Heart right ventricle (tissue), 16 donors: ENCODE data around the gene U2AF2. TPM values are rescaled to one million over a fixed set of nuclear protein-coding genes. Genes with fewer than 3 reads are reported as not detected.

Experiments
- ATAC-seq, 8 donors: fragments of 200-7000 bp; cut with Tn5 transposase; one replicate each; pipeline ENCODE4 v1.9.1; 2020; ENCODE audit warnings: mild to moderate bottlenecking in 8 of 8, moderate library complexity in 8 of 8, moderate number of reproducible peaks in 1 of 8
- DNase-seq, 2 donors: peaks; one replicate each; pipeline ENCODE4 v3.0.0-alpha.2; 2020
- H3K27ac ChIP-seq, 10 donors: fragments of 200-600 bp; sonication (generic) in 2 of 10; one replicate each; pipeline versions ENCODE4 v1.5.0 to v1.8.0; 2020 to 2022; ENCODE audit warnings: mild to moderate bottlenecking in 3 of 10
- H3K27me3 ChIP-seq, 7 donors: fragments of 200-600 bp; one replicate each; pipeline ENCODE4 v1.8.0; 2021 to 2022; ENCODE audit warnings: mild to moderate bottlenecking in 2 of 7
- H3K36me3 ChIP-seq, 9 donors: fragments of 200-600 bp; sonication (generic) in 1 of 9; one replicate each; pipeline versions ENCODE4 v1.5.0 to v1.8.0; 2020 to 2022; ENCODE audit warnings: mild to moderate bottlenecking in 2 of 9
- H3K4me1 ChIP-seq, 9 donors: fragments of 200-600 bp; sonication (generic) in 1 of 9; one replicate each; pipeline versions ENCODE4 v1.5.0 to v1.8.0; 2020 to 2022; ENCODE audit warnings: mild to moderate bottlenecking in 4 of 9
- H3K4me3 ChIP-seq, 10 donors: fragments of 200-600 bp; sonication (generic) in 2 of 10; one replicate each; pipeline versions ENCODE4 v1.5.0 to v1.8.0; 2020 to 2022; ENCODE audit warnings: mild to moderate bottlenecking in 7 of 10, moderate library complexity in 2 of 10
- H3K9me3 ChIP-seq, 11 donors: fragments of 200-600 bp in 10 of 11; sonication (generic) in 2 of 11; one replicate each; pipeline versions ENCODE4 v1.5.0 to v1.8.0; 2013 to 2022; ENCODE audit warnings: mild to moderate bottlenecking in 2 of 11, control low read depth in 1 of 11, moderate library complexity in 1 of 11
- WGBS, 2 donors: extraction: QIAGEN DNeasy Blood & Tissue Kit; methylation state at CpG; one replicate each; pipeline ENCODE4 v1.1.7; 2013; ENCODE audit warnings: inconsistent platforms in 1 of 2; 5-methylcytosine and 5-hydroxymethylcytosine counted together
- intact Hi-C, 10 donors: fragments of 100-400 bp; cut with DNase I; formaldehyde crosslinking; loops; one replicate each; pipeline versions ENCODE4 v1.11.1 to v1.14.2; 2022
- polyA plus RNA-seq, 2 donors: library from polyadenylated mRNA; stranded (reverse); fragments of 200-250 nt; gene quantifications; one replicate each; pipeline ENCODE4 v1.2.3, GENCODE V29; 2013
- total RNA-seq, 10 donors: library from RNA; stranded (reverse); fragmentation: NEBNext Ultra II Directional in 3 of 10; extraction: Animal tissue kit (Norgen Biotek cat#: 25700) in 3 of 10; gene quantifications; one replicate each; pipeline versions ENCODE4 v1.2.1 to v1.2.4, GENCODE V29; 2021 to 2023
- TF ChIP-seq, protein P1 (sequence below), 9 donors: fragments of 200-600 bp; sonication (generic) in 2 of 9; IDR thresholded peaks; one replicate each; pipeline versions ENCODE4 v1.5.0 to v1.8.0; 2021 to 2022; ENCODE audit warnings: antibody characterized with exemption in 9 of 9, mild to moderate bottlenecking in 5 of 9, moderate library complexity in 1 of 9
- donor health status: Arrhythmogenic right ventricular cardiomyopathy.
- donor health status: ischemic (EF 13 %, LVEDD 7.1; RV severe dilation, severe dysfunction).
- donor health status: healthy with polysubstance abuse.
- donor health status: DM: no; HTN: yes; CAD: no.
- donor health status: DM: no; HTN: no; CAD: no.
- donor health status: ischemic (EF 25% LVEDD 6.9; RV normal size, moderate dysfunction).
- donor health status: ischemic (EF 25% LVEDD 5.7; RV mildly dilated, moderate dysfunction).
- donor health status: healthy.
- donor health status: DM: yes; HTN: yes; CAD: no.
- donor health status: Ischemic cardiomyopathy.
- donor health status: ischemic (EF 35%, LVEDD 5.7; RV mildly dilated, moderate dysfunction).
- donor health status: nonischemic (EF 11% LVEDD 7.7; RV severe dilation, severe dysfunction).
- donor health status: DM: yes; HTN: yes; CAD: no.
- donor health status: PGD.
- donor health status: ischemic (EF 29% LVEDD 5.4; RV normal size, mild dysfunction).
- donor health status: nonischemic (EF 23%, LVEDD 6.1; RV moderate dilation, normal function).

The U2AF2 gene
- total and polyA plus RNA-seq, 12 donors, result 64.1 to 100 (median 74.4) TPM

DNA sequence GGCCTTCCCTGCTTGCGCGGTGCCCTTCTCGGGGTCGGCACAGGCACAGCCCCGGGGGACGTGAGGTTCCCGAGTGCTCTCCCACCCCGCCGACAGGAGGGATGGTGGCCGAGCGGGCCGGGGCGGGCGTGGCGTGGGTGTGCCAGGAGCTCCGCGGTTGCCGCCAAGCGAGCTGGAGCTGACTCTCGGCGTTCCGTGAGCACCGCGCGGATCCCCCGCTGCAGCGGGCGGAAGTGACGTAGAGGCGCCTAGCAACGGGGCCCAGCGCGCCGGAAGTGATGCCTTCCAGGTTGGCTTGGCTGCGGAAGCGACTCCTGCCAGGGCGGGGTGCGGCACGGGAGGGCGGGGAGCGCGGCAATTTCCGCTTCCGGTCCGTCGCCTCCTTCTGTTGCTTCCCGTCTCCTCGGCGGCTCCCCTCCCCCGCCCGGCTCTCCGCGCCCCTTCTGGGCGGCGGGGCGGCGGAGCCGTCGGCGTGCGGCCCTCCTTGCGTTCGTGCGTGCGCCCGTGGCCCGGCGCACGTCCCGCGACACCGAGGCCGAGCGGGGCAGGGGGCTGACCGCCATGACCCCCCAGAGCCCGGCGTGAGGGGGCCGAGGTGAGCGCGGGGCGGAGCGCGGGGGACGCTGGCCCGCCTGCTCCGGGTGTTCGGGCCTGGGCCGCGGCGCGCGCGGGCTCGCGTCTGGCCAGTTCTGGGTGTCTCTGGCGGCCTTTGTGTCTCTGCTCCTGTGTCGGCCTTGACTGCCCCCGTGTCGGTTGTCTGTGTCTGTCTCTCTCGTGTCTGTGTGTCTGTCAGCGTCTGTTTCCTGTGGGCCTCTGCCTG lies 20.2 kb downstream of the U2AF2 start, which contains the start of gene EPN1:
Gene EPN1, plus strand, starts transcription at position 386 of the 820 bp plus-strand sequence. CDS start 3,402 bp downstream, outside the sequence.
- Histone ChIP-seq H3K27ac (peak within 1 kb of the TSS; percentile 88 to 97 (median 95)), H3K4me3 (peak within 1 kb of the TSS; percentile 39 to 97 (median 79)), H3K4me1 (peaks cover 13 to 64% (median 52%) of the 10 kb centered on the region in 9 donors), H3K36me3 (peaks cover 0 to 69% (median 17%) of the 10 kb centered on the region in 9 donors), H3K27me3 (no peaks in the 10 kb centered on the region), H3K9me3 (no peaks in the 10 kb centered on the region)
- ATAC-seq (peak; percentile 88 to 95 (median 93)), DNase-seq (peak; percentile 97 to 98)
- intact Hi-C loops, result loop anchor here in 3 of 10 donors (1.0 kb wide), 2 partner anchors 20 to 21 kb away; partner anchors contain the start of gene U2AF2 (in 1 of the 3)
- 0 to 1% methylated on average over 73 to 99 of the region's 101 CpGs for WGBS, 2 donors
- TF ChIP-seq, protein P1, sequence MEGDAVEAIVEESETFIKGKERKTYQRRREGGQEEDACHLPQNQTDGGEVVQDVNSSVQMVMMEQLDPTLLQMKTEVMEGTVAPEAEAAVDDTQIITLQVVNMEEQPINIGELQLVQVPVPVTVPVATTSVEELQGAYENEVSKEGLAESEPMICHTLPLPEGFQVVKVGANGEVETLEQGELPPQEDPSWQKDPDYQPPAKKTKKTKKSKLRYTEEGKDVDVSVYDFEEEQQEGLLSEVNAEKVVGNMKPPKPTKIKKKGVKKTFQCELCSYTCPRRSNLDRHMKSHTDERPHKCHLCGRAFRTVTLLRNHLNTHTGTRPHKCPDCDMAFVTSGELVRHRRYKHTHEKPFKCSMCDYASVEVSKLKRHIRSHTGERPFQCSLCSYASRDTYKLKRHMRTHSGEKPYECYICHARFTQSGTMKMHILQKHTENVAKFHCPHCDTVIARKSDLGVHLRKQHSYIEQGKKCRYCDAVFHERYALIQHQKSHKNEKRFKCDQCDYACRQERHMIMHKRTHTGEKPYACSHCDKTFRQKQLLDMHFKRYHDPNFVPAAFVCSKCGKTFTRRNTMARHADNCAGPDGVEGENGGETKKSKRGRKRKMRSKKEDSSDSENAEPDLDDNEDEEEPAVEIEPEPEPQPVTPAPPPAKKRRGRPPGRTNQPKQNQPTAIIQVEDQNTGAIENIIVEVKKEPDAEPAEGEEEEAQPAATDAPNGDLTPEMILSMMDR (IDR thresholded peaks at IDR 0.05), result no peak

GRCh38 chr19:55675661-55676354 lies 21.0 kb downstream of the U2AF2 start:
- DNase-seq, result no peak
- H3K27me3 ChIP-seq, result no peaks in the 10 kb centered on the region
- peaks cover 13 to 72% (median 55%) of the 10 kb centered on the region in 9 donors for H3K4me1 ChIP-seq
- WGBS, 2 donors, result 6 to 10% methylated on average over 16 of the region's 16 CpGs
- peaks cover 0 to 69% (median 17%) of the 10 kb centered on the region in 9 donors for H3K36me3 ChIP-seq
- no peak for ATAC-seq
- H3K9me3 ChIP-seq, result no peaks in the 10 kb centered on the region
- TF ChIP-seq, protein P1 (IDR thresholded peaks at IDR 0.05), result no peak
- peak overlapping the region; percentile 88 to 97 (median 95) for H3K27ac ChIP-seq
- peak overlapping the region; percentile 39 to 97 (median 79) for H3K4me3 ChIP-seq
- intact Hi-C loops, result loop anchor here in 3 of 10 donors (1.0 kb wide), 2 partner anchors 21 to 22 kb away; partner anchors contain the start of gene U2AF2 (in 1 of the 3)

- H3K27ac ChIP-seq, result peak overlapping the region in 9 of 10 donors; percentile 19 to 97 (median 96)
- 30 to 46% methylated on average over 5 of the region's 5 CpGs for WGBS, 2 donors
- peaks cover 13 to 76% (median 56%) of the 10 kb centered on the region in 9 donors for H3K4me1 ChIP-seq
- intact Hi-C loops, result no loop called here
- H3K4me3 ChIP-seq, result peak overlapping the region in 9 of 10 donors; percentile 71 to 97 (median 80)
- peaks cover 0 to 70% (median 22%) of the 10 kb centered on the region in 9 donors for H3K36me3 ChIP-seq
- peak in 1 of 8 donors; percentile 14 for ATAC-seq
- no peak for DNase-seq
- TF ChIP-seq, protein P1 (IDR thresholded peaks at IDR 0.05), result peak in 2 of 9 donors; percentile 20 to 23
- no peaks in the 10 kb centered on the region for H3K9me3 ChIP-seq
- H3K27me3 ChIP-seq, result no peaks in the 10 kb centered on the region
Measured at GRCh38 chr19:55676383-55676782, 21.5 kb downstream of the U2AF2 start.
